NCI-H2171 (cell line): Measurements from ENCODE around the gene KCNIP1.

ENCODE experiments used
- DNase-seq: peaks from one replicate; lab custom pipeline; 2025; lab: John Stamatoyannopoulos, UW

Gene KCNIP1

GRCh38 chr5:170483701-170484458 is 19.9 kb upstream of the KCNIP1 start:
- no peak for DNase-seq

- DNase-seq, result no peak
Measured at GRCh38 chr5:170484459-170484831, 19.4 kb upstream of the KCNIP1 start.

GRCh38 chr5:170484847-170485615 is 18.8 kb upstream of the KCNIP1 start:
- DNase-seq, result no peak

- no peak for DNase-seq
Measured at GRCh38 chr5:170485616-170485911, 18.3 kb upstream of the KCNIP1 start.

- no peak for DNase-seq
Measured at GRCh38 chr5:170486371-170486770, 17.4 kb upstream of the KCNIP1 start.

- DNase-seq, result no peak
Measured at GRCh38 chr5:170488570-170488969, 15.2 kb upstream of the KCNIP1 start.

- no peak for DNase-seq
Measured at GRCh38 chr5:170489199-170489598, 14.6 kb upstream of the KCNIP1 start.

GRCh38 chr5:170490381-170490780 is 13.4 kb upstream of the KCNIP1 start:
- no peak for DNase-seq

- no peak for DNase-seq
Measured at GRCh38 chr5:170491479-170491878, 12.3 kb upstream of the KCNIP1 start.

- DNase-seq, result no peak
Measured at GRCh38 chr5:170493028-170493820, 10.6 kb upstream of the KCNIP1 start.

- DNase-seq, result no peak
Measured at GRCh38 chr5:170494041-170494440, 9.8 kb upstream of the KCNIP1 start.

- no peak for DNase-seq
Measured at GRCh38 chr5:170495825-170496661, 7.8 kb upstream of the KCNIP1 start.

- DNase-seq, result no peak
Measured at GRCh38 chr5:170496662-170497028, 7.2 kb upstream of the KCNIP1 start.

GRCh38 chr5:170497311-170498038 is 6.3 kb upstream of the KCNIP1 start:
- no peak for DNase-seq

- DNase-seq, result no peak
Measured at GRCh38 chr5:170498811-170499351, 4.9 kb upstream of the KCNIP1 start.

GRCh38 chr5:170499621-170500020 is 4.2 kb upstream of the KCNIP1 start:
- DNase-seq, result no peak

GRCh38 chr5:170501361-170501760 is 2.5 kb upstream of the KCNIP1 start:
- DNase-seq, result no peak

GRCh38 chr5:170501931-170502330 is 1.9 kb upstream of the KCNIP1 start:
- DNase-seq, result no peak

- DNase-seq, result peak; percentile 29
Measured at GRCh38 chr5:170504616-170505266, 921 bp downstream of the KCNIP1 start.

- DNase-seq, result no peak
Measured at GRCh38 chr5:170508036-170508435, 4.2 kb downstream of the KCNIP1 start.
